Stimulated activated naive CD8-positive, alpha-beta T cell treated with anti-CD3 and anti-CD28 coated beads, Interleukin-15, amount 100 ng/mL, for 72 hours (primary cell): ENCODE measurements around the gene PLCB4.
"Not testable (repeated sequence)": the region's sequence is repeated elsewhere in the genome, so short reads cannot be mapped to it uniquely, and the experiment has no call there.

Experiments
- ATAC-seq: fragments of 150-1000 bp; cut with Tn5 transposase; 2 replicates; pipeline ENCODE4 v1.10.0; 2021; ENCODE audit warnings: mild to moderate bottlenecking, moderate library complexity
- DNase-seq, 2 donors: peaks; one replicate each; pipeline ENCODE4 v3.0.0; 2021 to 2022
- H3K27ac Mint-ChIP-seq, 2 donors: one replicate each; pipeline ENCODE4 v1.8.0; 2022; ENCODE audit warnings: mild to moderate bottlenecking in 2 of 2, mixed read lengths in 2 of 2, moderate library complexity in 2 of 2
- H3K27me3 Mint-ChIP-seq: one replicate; pipeline ENCODE4 v1.8.0; 2022; ENCODE audit warnings: mixed read lengths
- H3K4me1 Mint-ChIP-seq: one replicate; pipeline ENCODE4 v1.8.0; 2022; ENCODE audit warnings: mild to moderate bottlenecking, mixed read lengths
- H3K4me3 Mint-ChIP-seq, 2 donors: one replicate each; pipeline ENCODE4 v1.8.0; 2022; ENCODE audit warnings: mild to moderate bottlenecking in 2 of 2, mixed read lengths in 2 of 2, moderate library complexity in 1 of 2
- H3K9me3 Mint-ChIP-seq, 2 donors: one replicate each; pipeline ENCODE4 v1.8.0; 2022; ENCODE audit warnings: mixed read lengths in 2 of 2

The PLCB4 gene

GRCh38 chr20:9140162-9140760 is 71.4 kb downstream of the PLCB4 start:
- no peak for ATAC-seq
- no peak overlapping the region for H3K4me3 Mint-ChIP-seq
- no peak overlapping the region for H3K27ac Mint-ChIP-seq

GRCh38 chr20:9141070-9141469 is 72.2 kb downstream of the PLCB4 start:
- H3K4me1 Mint-ChIP-seq, result no peaks in the 10 kb centered on the region
- ATAC-seq (no peak), DNase-seq (no peak)
- no peak overlapping the region for H3K4me3 Mint-ChIP-seq
- peaks cover 2 to 20% of the 10 kb centered on the region in 2 donors for H3K9me3 Mint-ChIP-seq
- H3K27me3 Mint-ChIP-seq, result peaks cover 6% of the 10 kb centered on the region
- no peak overlapping the region for H3K27ac Mint-ChIP-seq

More at GRCh38 chr20:9140162-9140760, 71.4 kb downstream of the PLCB4 start:
- no peak for DNase-seq
- Mint-ChIP-seq H3K27me3 (peaks cover 6% of the 10 kb centered on the region), H3K4me1 (no peaks in the 10 kb centered on the region), H3K9me3 (peaks cover 4 to 17% of the 10 kb centered on the region in 2 donors)

GRCh38 chr20:9141921-9142320 is 73.0 kb downstream of the PLCB4 start:
- Mint-ChIP-seq H3K27ac (no peak overlapping the region), H3K4me3 (no peak overlapping the region), H3K27me3 (peaks cover 3% of the 10 kb centered on the region), H3K4me1 (no peaks in the 10 kb centered on the region), H3K9me3 (peaks cover 0 to 29% of the 10 kb centered on the region in 2 donors)
- no peak for ATAC-seq
- DNase-seq, result no peak

GRCh38 chr20:9142809-9143208 is 73.9 kb downstream of the PLCB4 start:
- peaks cover 0 to 29% of the 10 kb centered on the region in 2 donors for H3K9me3 Mint-ChIP-seq
- no peak overlapping the region for H3K4me3 Mint-ChIP-seq
- no peaks in the 10 kb centered on the region for H3K4me1 Mint-ChIP-seq
- no peaks in the 10 kb centered on the region for H3K27me3 Mint-ChIP-seq
- no peak for ATAC-seq
- no peak overlapping the region for H3K27ac Mint-ChIP-seq
- DNase-seq, result no peak

GRCh38 chr20:9143926-9144325 is 75.0 kb downstream of the PLCB4 start:
- Mint-ChIP-seq H3K4me3 (no peak overlapping the region), H3K4me1 (no peaks in the 10 kb centered on the region), H3K9me3 (peaks cover 0 to 30% of the 10 kb centered on the region in 2 donors), H3K27ac (no peak overlapping the region), H3K27me3 (no peaks in the 10 kb centered on the region)
- DNase-seq, result no peak
- ATAC-seq, result no peak

GRCh38 chr20:9144643-9145042 is 75.8 kb downstream of the PLCB4 start:
- Mint-ChIP-seq H3K9me3 (peaks cover 0 to 36% of the 10 kb centered on the region in 2 donors), H3K27me3 (no peaks in the 10 kb centered on the region), H3K4me3 (no peak overlapping the region), H3K27ac (peak overlapping the region in 1 of 2 donors; percentile 40), H3K4me1 (no peaks in the 10 kb centered on the region)
- DNase-seq (no peak), ATAC-seq (no peak)

- Mint-ChIP-seq H3K9me3 (peaks cover 0 to 32% of the 10 kb centered on the region in 2 donors), H3K4me1 (no peaks in the 10 kb centered on the region), H3K27me3 (no peaks in the 10 kb centered on the region), H3K27ac (no peak overlapping the region), H3K4me3 (no peak overlapping the region)
- DNase-seq, result no peak
- ATAC-seq, result no peak
These were observed 76.3 kb downstream of the PLCB4 start for GRCh38 chr20:9145142-9145541.

- Mint-ChIP-seq H3K9me3 (peaks cover 3 to 31% of the 10 kb centered on the region in 2 donors), H3K27ac (no peak overlapping the region), H3K4me3 (no peak overlapping the region), H3K4me1 (no peaks in the 10 kb centered on the region), H3K27me3 (no peaks in the 10 kb centered on the region)
- DNase-seq (no peak), ATAC-seq (no peak)
These were observed 77.8 kb downstream of the PLCB4 start for GRCh38 chr20:9146649-9147048.

- peaks cover 6 to 35% of the 10 kb centered on the region in 2 donors for H3K9me3 Mint-ChIP-seq
- H3K27me3 Mint-ChIP-seq, result no peaks in the 10 kb centered on the region
- H3K4me1 Mint-ChIP-seq, result no peaks in the 10 kb centered on the region
- no peak overlapping the region for H3K27ac Mint-ChIP-seq
- no peak overlapping the region for H3K4me3 Mint-ChIP-seq
- ATAC-seq (no peak), DNase-seq (no peak)
These were observed 78.7 kb downstream of the PLCB4 start for GRCh38 chr20:9147547-9148024.

- Mint-ChIP-seq H3K27ac (no peak overlapping the region), H3K4me3 (no peak overlapping the region), H3K4me1 (no peaks in the 10 kb centered on the region), H3K9me3 (peaks cover 8 to 32% of the 10 kb centered on the region in 2 donors), H3K27me3 (no peaks in the 10 kb centered on the region)
- DNase-seq, result no peak
- ATAC-seq, result no peak
These were observed 79.4 kb downstream of the PLCB4 start for GRCh38 chr20:9148291-9148690.

GRCh38 chr20:9149087-9149486 is 80.2 kb downstream of the PLCB4 start:
- Mint-ChIP-seq H3K27ac (peak overlapping the region in 1 of 2 donors; percentile 48), H3K4me1 (no peaks in the 10 kb centered on the region), H3K27me3 (no peaks in the 10 kb centered on the region), H3K9me3 (peaks cover 16 to 35% of the 10 kb centered on the region in 2 donors), H3K4me3 (no peak overlapping the region)
- DNase-seq (no peak), ATAC-seq (no peak)

GRCh38 chr20:9149796-9150195 is 80.9 kb downstream of the PLCB4 start:
- DNase-seq (no peak), ATAC-seq (no peak)
- Mint-ChIP-seq H3K9me3 (peaks cover 16 to 39% of the 10 kb centered on the region in 2 donors), H3K27me3 (no peaks in the 10 kb centered on the region), H3K4me3 (no peak overlapping the region), H3K27ac (no peak overlapping the region), H3K4me1 (no peaks in the 10 kb centered on the region)

GRCh38 chr20:9150679-9151078 is 81.8 kb downstream of the PLCB4 start:
- Mint-ChIP-seq H3K27ac (no peak overlapping the region), H3K4me1 (no peaks in the 10 kb centered on the region), H3K9me3 (peaks cover 16 to 47% of the 10 kb centered on the region in 2 donors), H3K27me3 (no peaks in the 10 kb centered on the region), H3K4me3 (no peak overlapping the region)
- DNase-seq, result no peak
- no peak for ATAC-seq

- H3K4me3 Mint-ChIP-seq, ATAC-seq, H3K4me1 Mint-ChIP-seq, H3K27me3 Mint-ChIP-seq, DNase-seq, H3K27ac Mint-ChIP-seq: not testable (repeated sequence)
- H3K9me3 Mint-ChIP-seq, result peaks cover 16 to 40% of the 10 kb centered on the region in 2 donors
These were observed 83.3 kb downstream of the PLCB4 start for GRCh38 chr20:9152139-9152538.

- no peak for ATAC-seq
- Mint-ChIP-seq H3K9me3 (peaks cover 16 to 33% of the 10 kb centered on the region in 2 donors), H3K4me1 (no peaks in the 10 kb centered on the region), H3K4me3 (no peak overlapping the region), H3K27me3 (no peaks in the 10 kb centered on the region), H3K27ac (no peak overlapping the region)
- no peak for DNase-seq
These were observed 85.7 kb downstream of the PLCB4 start for GRCh38 chr20:9154464-9155024.

- no peak for DNase-seq
- ATAC-seq, result no peak
- Mint-ChIP-seq H3K4me1 (peaks cover 8% of the 10 kb centered on the region), H3K27me3 (peaks cover 12% of the 10 kb centered on the region), H3K9me3 (peaks cover 13 to 28% of the 10 kb centered on the region in 2 donors), H3K4me3 (no peak overlapping the region), H3K27ac (peak overlapping the region in 1 of 2 donors; percentile 50)
These were observed 87.8 kb downstream of the PLCB4 start for GRCh38 chr20:9156529-9157280.
